SH-SY5Y (cell line): ENCODE results near the gene LRRC4B.

Experiments
- GATA2 ChIP-seq: IDR thresholded peaks from 2 replicates; pipeline ENCODE4 v1.6.1; 2011; ENCODE audit warnings: mild to moderate bottlenecking, low read depth, low read length
- GATA3 ChIP-seq: IDR thresholded peaks from 2 replicates; pipeline ENCODE4 v1.6.1; 2011; ENCODE audit warnings: low read depth, mild to moderate bottlenecking, low read length, moderate library complexity

The LRRC4B gene

GRCh38 chr19:50516456-50516855, 51.8 kb downstream of the LRRC4B start:
- no peak for TF ChIP-seq GATA3

GRCh38 chr19:50515168-50515561, 53.1 kb downstream of the LRRC4B start:
- no peak for TF ChIP-seq GATA2
- TF ChIP-seq GATA3: no peak

GRCh38 chr19:50514346-50515167, 53.7 kb downstream of the LRRC4B start:
- TF ChIP-seq GATA3: no peak
- peak; percentile 57 for TF ChIP-seq GATA2

GRCh38 chr19:50513746-50514345, 54.4 kb downstream of the LRRC4B start, which contains the start of gene ASPDH:
ASPDH (minus strand) TSS chr19:50513913; CDS start chr19:50513823, 90 bp downstream.
- no peak for TF ChIP-seq GATA2
- no peak for TF ChIP-seq GATA3

- TF ChIP-seq GATA3: no peak
- no peak for TF ChIP-seq GATA2
These were observed 55.1 kb downstream of the LRRC4B start for GRCh38 chr19:50512999-50513745.

GRCh38 chr19:50512112-50512998, 55.9 kb downstream of the LRRC4B start:
- TF ChIP-seq GATA2 (no peak), GATA3 (no peak)

GRCh38 chr19:50511069-50511822, 57.0 kb downstream of the LRRC4B start, which contains the start of gene JOSD2:
JOSD2 (minus strand) TSS chr19:50511191; CDS start chr19:50510431, 760 bp downstream.
- TF ChIP-seq GATA3: no peak
- TF ChIP-seq GATA2: no peak

- TF ChIP-seq GATA3 (no peak), GATA2 (no peak; the same call in 1 of the 2 replicates)
These were observed 57.6 kb downstream of the LRRC4B start for GRCh38 chr19:50510700-50511068.

GRCh38 chr19:50510121-50510670, 58.0 kb downstream of the LRRC4B start:
- TF ChIP-seq GATA2: no peak
- no peak for TF ChIP-seq GATA3

GRCh38 chr19:50509366-50509765, 58.9 kb downstream of the LRRC4B start:
- TF ChIP-seq GATA3 (no peak), GATA2 (no peak)

GRCh38 chr19:50508843-50509190, 59.4 kb downstream of the LRRC4B start:
- no peak for TF ChIP-seq GATA2
- TF ChIP-seq GATA3: no peak

- TF ChIP-seq GATA2: no peak
- TF ChIP-seq GATA3: no peak
These were observed 60.9 kb downstream of the LRRC4B start for GRCh38 chr19:50507376-50507775.

GRCh38 chr19:50506700-50507099, 61.5 kb downstream of the LRRC4B start:
- no peak for TF ChIP-seq GATA3
- TF ChIP-seq GATA2: no peak
